GF-D8 (cell line): ENCODE results near the gene KCNJ9.

Experiments used
- DNase-seq: peaks from one replicate; lab custom pipeline; 2025; lab: John Stamatoyannopoulos, UW

KCNJ9 gene

DNA sequence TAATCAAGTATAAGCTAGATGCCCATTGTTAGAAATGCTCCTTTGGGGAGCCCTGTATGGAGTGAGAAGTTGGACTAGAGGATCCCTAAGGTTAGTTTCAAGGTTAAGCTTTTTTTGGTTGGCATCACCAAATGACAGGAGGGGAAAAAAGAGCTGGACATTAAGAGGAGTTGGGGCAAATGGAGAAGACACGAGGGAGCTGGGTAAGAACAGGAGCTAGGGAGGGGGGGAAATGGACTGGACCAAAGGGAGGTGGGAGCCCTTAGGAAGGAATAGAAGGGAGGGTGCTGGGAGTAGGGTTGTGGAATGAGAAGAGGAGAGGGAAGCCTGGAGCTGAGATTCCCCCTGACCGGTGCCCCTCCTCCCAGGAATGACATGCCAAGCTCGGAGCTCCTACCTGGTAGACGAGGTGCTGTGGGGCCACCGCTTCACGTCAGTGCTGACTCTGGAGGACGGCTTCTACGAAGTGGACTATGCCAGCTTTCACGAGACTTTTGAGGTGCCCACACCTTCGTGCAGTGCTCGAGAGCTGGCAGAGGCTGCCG, 5.9 kb downstream of the KCNJ9 start:
- no peak for DNase-seq

DNA sequence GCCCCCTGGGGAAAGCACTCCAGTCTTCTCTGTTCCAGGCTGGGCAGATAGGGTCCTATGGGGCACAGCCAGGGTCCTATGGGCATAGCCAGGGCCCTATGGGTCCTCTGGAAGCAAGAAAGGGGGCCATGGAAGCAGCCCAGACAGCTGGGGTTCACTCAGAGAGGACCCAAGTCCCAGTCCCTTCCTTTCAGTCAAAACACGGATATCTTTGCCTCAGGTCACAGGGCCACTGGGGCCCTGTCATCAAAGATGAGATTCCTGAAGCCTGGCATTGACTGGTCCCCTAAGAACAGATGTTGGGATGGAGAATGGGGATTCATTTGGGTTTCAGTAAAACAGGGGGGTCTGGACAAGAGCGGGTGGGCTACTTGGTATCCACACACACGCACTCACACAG, 8.5 kb downstream of the KCNJ9 start:
- DNase-seq, result no peak

DNA sequence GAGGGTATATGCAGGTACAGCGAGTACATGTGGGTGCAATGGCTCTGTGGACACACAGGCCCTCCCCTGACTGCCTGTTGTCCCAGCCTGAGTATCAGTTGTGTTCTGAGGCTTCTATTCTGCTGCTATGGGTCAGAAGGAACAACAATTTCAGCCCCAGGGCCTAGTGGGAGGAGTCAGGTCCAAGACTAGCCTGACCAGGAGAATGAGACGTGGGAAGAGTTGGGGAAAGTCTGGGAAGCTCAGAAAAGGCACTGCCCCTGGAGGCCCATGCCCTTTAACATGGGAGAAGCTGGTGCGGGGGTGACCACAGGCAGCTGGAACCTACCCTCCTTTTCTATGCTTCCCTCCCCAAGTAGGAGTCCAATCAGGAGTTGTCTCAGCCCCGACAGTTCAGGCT, 9.4 kb downstream of the KCNJ9 start:
- no peak for DNase-seq

DNA sequence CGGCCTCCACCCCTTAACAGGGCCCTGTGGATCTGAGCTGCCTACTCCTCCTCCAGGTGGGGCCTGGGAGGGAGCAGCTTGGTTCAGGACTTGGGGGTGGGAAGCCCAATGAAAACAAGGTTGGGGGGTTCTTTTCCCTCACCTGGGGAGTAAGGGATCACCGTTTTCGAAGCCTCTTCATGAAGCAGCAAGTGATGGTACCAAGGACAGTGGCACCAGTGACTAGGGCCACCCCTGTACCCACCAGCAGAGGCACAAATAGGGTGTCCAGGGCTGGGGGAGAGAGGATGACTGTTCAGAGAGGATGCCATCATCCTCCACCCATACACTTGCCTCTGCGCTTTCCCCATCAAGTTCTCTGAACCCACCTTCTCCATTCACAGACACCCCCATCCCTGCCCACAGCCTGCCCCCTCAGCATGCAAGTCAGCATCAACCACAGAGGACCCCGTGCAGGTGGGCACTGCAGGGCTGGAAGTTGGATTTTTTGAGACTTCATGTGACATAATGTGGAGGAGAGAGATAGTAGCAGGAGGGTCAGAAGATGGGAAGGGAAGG, 10.4 kb downstream of the KCNJ9 start:
- DNase-seq, result no peak

- DNase-seq, result no peak
These were observed 11.2 kb downstream of the KCNJ9 start for GRCh38 chr1:160092366-160093068.

GRCh38 chr1:160093069-160093395, 11.7 kb downstream of the KCNJ9 start:
- no peak for DNase-seq

DNA sequence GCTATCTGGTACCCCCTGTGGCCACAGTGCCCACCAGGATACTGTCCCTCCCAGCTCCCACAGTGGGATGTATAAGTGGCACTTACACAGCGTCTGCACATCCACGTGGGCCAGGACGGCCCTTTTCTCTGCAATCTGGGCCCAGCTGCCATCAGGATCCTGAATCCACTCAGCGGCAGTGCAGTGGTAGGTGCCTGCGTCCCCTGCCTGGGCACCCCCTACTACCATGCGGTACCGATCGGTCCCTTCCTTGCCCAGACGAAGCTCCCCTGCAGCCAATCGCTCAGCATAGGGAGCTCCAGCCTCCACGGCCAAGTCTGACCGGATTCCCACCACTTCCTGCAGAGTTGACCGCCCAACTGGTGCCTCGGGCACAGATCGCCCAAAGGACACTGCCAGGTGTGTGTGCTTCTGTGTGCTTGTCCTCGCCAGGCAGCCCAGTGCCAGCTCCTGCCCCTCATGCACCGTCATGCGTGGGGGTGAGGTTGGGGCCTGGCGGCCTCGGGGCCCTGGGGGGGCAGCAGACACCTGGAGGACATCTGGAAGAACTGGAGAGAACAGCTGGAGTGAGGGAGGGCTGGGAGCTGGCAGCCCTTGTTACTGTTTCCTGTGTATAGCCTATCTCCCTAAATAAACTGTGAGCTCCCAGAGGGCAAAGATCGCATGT, 12.4 kb downstream of the KCNJ9 start:
- DNase-seq, result no peak

DNA sequence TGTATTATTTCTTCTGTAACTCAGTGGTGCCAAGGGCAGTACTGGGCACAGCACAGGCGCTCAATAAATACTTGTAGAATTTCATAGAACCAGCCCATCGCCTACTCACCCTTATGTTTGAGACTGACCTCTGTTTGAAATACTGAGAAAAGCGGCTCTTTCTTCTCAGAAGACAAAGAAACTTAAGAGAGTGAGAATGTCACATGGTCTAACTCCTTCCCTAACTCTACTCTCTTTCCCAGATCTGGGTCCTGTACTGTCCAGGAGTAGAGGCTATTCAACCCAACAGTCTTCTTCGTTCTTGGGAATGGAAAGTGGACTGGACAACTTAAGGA, 12.9 kb downstream of the KCNJ9 start:
- DNase-seq, result no peak

DNA sequence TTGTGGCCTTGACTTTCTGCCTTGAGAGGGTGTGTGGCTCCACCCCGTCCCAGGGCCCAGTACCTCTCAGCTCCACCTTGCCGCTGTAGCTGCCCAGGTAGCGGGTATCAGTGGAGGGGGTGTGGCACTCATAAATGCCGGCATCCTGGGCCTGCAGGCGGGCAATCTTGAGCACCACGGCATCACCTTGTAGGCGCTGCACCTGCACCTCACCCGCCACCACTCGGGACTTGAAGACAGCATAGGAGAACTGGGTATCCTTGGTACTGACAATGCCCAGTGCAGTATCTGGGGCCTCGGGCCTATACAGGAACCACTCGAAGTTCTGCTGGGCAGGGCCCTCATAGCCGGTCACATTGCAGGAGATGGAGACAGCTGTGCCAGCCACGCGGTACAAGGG, 13.5 kb downstream of the KCNJ9 start:
- no peak for DNase-seq

- DNase-seq, result no peak
These were observed 14.2 kb downstream of the KCNJ9 start for GRCh38 chr1:160095382-160096105.

DNA sequence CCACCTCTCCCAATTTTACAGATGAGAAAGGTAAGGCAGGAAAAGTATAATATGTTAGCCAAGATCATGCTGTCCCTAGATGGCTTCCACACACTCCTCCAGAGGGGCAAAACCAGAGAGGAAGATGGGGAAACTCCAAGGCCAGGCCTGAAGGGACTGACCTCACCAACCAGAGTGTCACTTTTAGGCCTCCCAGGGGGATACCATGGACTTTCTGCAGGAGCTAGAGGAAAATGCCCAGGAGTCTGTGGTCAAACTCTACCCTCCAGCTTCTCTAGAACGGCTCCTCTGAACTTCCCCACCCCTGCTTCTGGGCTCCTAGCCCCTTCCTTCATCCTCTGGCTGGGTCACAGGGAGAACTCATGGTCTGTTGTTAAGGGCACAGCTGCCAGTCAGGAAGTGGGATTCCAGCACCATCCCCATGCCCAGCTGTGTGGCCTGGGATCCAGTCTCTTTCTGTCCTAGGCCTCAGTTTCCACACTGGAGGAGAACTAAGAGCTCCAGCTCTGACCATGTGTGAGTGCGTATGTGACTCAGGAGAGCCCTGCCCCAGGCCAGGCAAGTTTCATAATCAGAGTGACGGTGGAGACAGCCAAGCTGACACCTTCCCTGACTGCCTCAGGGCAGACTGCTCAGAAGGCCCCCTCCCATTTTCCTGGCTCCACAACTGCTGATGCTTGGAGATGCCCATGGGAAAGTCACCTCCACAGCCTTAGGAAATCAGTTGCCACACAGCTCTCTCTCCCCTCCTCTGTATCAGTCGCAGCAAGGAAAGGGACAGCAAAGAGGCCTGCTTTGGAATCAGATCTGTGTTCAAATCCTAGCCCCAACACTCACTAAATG, 15.2 kb downstream of the KCNJ9 start:
- no peak for DNase-seq

- no peak for DNase-seq
These were observed 16.0 kb downstream of the KCNJ9 start for GRCh38 chr1:160097151-160097910.

DNA sequence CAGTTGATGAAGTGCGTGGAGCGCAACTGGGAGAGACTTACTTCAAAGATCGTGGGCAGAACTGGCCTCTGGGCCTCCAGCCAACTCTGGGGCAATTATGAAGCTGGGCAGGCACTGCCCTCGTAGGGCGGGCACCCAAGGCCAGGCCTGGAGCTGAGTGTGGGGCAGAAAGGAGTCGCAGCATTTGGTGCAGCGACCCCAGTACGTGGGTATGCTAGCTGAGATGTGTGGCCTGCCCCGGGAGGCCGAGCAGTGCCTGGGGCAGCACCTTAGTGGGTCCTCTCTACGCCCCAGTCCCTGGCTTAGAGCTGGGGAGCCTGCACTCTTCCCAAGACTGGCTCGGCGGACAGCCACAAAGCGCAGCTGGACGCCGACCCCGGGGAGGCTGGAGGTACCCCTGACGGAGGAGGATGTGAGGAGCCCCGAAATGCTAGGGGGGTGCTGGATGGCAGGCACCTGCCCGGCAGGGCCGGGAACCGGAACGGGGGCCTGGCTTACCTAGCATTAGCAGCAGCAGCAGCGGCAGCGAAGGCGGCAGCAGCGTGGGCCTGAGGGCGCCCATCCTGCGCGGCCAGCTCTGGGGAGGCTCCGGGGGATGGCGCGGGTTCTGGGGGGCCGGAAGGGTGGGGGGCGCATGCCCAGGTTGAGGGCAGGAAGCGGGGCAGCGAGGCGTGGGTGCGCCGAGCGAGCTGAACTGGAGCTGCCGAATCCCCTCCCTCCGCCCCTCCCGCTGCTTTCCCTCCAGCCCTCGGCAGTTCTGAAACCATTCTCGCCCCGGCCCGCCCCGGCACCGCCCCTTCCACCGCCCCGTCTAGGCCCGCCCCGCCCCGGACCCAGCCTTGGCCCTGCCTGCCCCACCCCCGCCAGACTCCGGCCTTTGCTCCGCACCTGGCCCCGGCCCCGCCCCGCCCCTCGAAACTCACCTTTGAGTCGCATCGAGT, 16.8 kb downstream of the KCNJ9 start, which contains the start of gene IGSF8:
TSS of gene IGSF8 (minus strand) at position 709 of the 941 bp plus-strand sequence. CDS start at position 562, 147 bp downstream.
- DNase-seq, result no peak

DNA sequence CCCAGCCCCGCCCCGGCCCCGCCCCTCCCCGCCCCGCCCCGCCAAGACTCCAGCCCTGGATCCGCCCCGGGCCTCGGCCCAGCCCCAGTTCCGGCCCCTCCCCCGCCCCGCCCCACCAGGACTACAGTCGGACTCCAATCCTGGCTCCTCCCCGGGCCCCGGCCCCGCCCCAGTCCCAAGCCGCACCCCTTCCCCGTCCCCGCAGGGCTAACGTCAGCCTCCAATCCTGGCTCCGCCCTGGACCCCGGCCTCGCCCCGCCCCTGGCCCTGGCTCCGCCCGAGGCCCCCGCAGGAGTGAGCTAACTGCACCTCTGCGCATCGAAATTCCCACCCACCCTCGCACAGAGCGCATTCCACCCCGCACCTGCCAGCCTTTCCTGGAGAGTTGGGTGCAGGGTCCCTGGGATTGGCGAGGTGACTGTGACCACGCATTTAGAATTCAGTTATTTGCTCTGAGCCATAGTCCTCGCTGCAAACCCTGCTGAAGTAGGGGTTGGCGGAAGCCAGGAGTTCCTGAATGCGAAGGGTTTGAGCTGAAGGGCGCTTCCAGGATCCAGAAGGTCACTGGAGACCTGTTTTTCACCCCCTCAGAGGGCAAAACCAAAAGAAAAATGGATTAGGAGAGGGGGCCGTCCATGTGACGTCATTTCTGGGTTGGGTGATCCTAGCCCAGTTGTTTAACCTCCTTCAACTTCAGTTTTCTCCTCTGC, 17.7 kb downstream of the KCNJ9 start:
- DNase-seq, result peak; percentile 64

DNA sequence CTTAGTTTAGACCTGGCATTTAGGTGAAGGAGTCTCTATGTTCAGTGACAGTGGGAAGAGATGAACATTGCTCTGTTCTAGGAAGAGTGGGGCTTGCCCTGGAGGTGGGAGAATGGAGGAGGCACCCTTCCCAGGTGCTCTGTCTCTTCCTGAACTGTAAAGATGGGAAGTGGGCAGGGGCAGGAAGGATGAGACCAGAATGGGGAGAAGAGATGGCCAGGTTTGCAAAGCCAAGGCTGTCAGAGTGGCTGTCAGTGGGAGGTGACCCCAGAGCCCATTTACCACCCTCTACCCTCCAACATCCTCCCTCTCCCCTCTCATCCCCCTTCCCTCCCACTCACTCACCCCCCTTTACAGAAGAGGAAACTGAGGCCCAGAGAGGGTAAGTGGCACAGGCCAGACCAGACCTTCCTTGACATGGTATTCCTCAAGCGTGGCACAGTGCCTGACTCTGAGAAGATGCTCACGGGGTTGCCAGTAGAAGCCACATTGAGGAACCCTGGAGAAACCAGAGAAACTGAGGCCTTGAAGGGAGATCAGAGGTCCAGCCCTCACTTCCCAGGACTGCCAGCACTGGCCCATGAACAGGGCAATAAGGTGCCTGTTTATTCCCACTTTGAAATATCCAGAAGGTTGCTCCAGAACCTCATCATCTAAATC, 18.5 kb downstream of the KCNJ9 start:
- no peak for DNase-seq

GRCh38 chr1:160101037-160101716, 19.8 kb downstream of the KCNJ9 start:
- DNase-seq, result peak; percentile 41

GRCh38 chr1:160101717-160102522, 20.6 kb downstream of the KCNJ9 start:
- no peak for DNase-seq
